GM12878 (cell line): ENCODE results near the gene SMCO1. TPM values are rescaled to one million over a fixed set of nuclear protein-coding genes. Genes with fewer than 3 reads are reported as not detected.

Experiments used
- BACH1 ChIP-seq: fragments of 450-650 bp; IDR thresholded peaks from 2 replicates; pipeline ENCODE4 v1.6.1; 2017; ENCODE audit warnings: mild to moderate bottlenecking, borderline replicate concordance
- CBFB ChIP-seq: IDR thresholded peaks from 2 replicates; pipeline ENCODE4 v1.6.1; 2016; ENCODE audit warnings: antibody characterized with exemption, low read depth
- CEBPB ChIP-seq, 2 experiments: fragments of 150-350 bp in 1 of 2; IDR thresholded peaks; 2 replicates each; pipeline ENCODE4 v1.6.1; 2012 to 2014; ENCODE audit warnings: low read depth in 2 of 2, low read length in 2 of 2, borderline replicate concordance in 1 of 2, inconsistent platforms in 1 of 2
- CHD4 ChIP-seq: fragments of 200-600 bp; sonication (generic); IDR thresholded peaks from 2 replicates; pipeline ENCODE4 v1.6.1; 2016; ENCODE audit warnings: mild to moderate bottlenecking
- CTCF ChIP-seq, 3 experiments: IDR thresholded peaks in 2 of 3; conservative IDR thresholded peaks in 1 of 3; 2 replicates each; pipeline ENCODE4 v1.5.1; 2011; ENCODE audit warnings: low read depth in 3 of 3, low read length in 3 of 3, mild to moderate bottlenecking in 3 of 3, control low read depth in 2 of 3, moderate library complexity in 2 of 3, inconsistent platforms in 1 of 3, mixed read lengths in 1 of 3; ENCODE audit not compliant: control insufficient read depth in 2 of 3, insufficient read depth in 1 of 3; ENCODE audit errors: extremely low read depth in 1 of 3
- IKZF2 ChIP-seq, 2 experiments: fragments of 450-650 bp; IDR thresholded peaks; 2 replicates each; pipeline ENCODE4 v1.6.1; 2017; ENCODE audit warnings: mild to moderate bottlenecking in 2 of 2, moderate library complexity in 2 of 2
- JUND ChIP-seq: IDR thresholded peaks from 2 replicates; pipeline ENCODE4 v1.6.1; 2012; ENCODE audit warnings: low read depth, mild to moderate bottlenecking, low read length, improper control_type of control experiment, moderate library complexity
- KDM1A ChIP-seq: fragments of 200-600 bp; sonication (generic); IDR thresholded peaks from 2 replicates; pipeline ENCODE4 v1.6.1; 2016; ENCODE audit warnings: borderline replicate concordance
- KLF5 ChIP-seq: fragments of 450-650 bp; IDR thresholded peaks from 2 replicates; pipeline ENCODE4 v1.6.1; 2014; ENCODE audit warnings: mild to moderate bottlenecking; ENCODE audit not compliant: partially characterized antibody
- NFYB ChIP-seq: IDR thresholded peaks from 2 replicates; pipeline ENCODE4 v1.6.1; 2011; ENCODE audit warnings: low read depth, mild to moderate bottlenecking, low read length, improper control_type of control experiment, moderate library complexity; ENCODE audit not compliant: insufficient read depth
- NRF1 ChIP-seq: conservative IDR thresholded peaks from 2 replicates; pipeline ENCODE4 v1.6.1; 2011; ENCODE audit warnings: mild to moderate bottlenecking, low read depth, low read length, improper control_type of control experiment
- RBBP5 ChIP-seq: fragments of 200-600 bp; sonication (generic); conservative IDR thresholded peaks from 2 replicates; pipeline ENCODE4 v1.6.1; 2016
- REST ChIP-seq: IDR thresholded peaks from 2 replicates; pipeline ENCODE4 v1.6.1; 2012; ENCODE audit warnings: mild to moderate bottlenecking, low read depth, low read length
- SMAD1 ChIP-seq: fragments of 450-650 bp; IDR thresholded peaks from 2 replicates; pipeline ENCODE4 v1.6.1; 2018; ENCODE audit warnings: mild to moderate bottlenecking, low read depth; ENCODE audit not compliant: partially characterized antibody
- SPI1 ChIP-seq: IDR thresholded peaks from 2 replicates; pipeline ENCODE4 v1.6.1; 2011; ENCODE audit warnings: low read depth, mild to moderate bottlenecking, low read length, moderate library complexity, borderline replicate concordance; ENCODE audit not compliant: insufficient read depth
- TCF3 ChIP-seq: IDR thresholded peaks from 2 replicates; pipeline ENCODE4 v1.6.1; 2012; ENCODE audit warnings: low read depth, mild to moderate bottlenecking, low read length, borderline replicate concordance; ENCODE audit not compliant: insufficient read depth
- TCF7 ChIP-seq: IDR thresholded peaks from 2 replicates; pipeline ENCODE4 v1.6.1; 2014; ENCODE audit warnings: antibody characterized with exemption, borderline replicate concordance
- USF2 ChIP-seq: IDR thresholded peaks from 2 replicates; pipeline ENCODE4 v1.6.1; 2011; ENCODE audit warnings: low read depth, low read length, improper control_type of control experiment, borderline replicate concordance
- polyA plus RNA-seq, 11 experiments: library from polyadenylated mRNA; depleted of rRNA in 4 of 11; unstranded in 6 of 11; stranded (reverse) in 5 of 11; fragments of >200 nt; fragmentation: Nextera tagmentation in 4 of 11; fragmentation: Illumina TruSeq in 1 of 11; extraction: Ambion mirVana in 4 of 11; extraction: Trizol in 1 of 11; gene quantifications; 1 replicate in 1 of 11; 2 replicates in 10 of 11; pipeline versions ENCODE4 v1.2.1 to v1.2.3, GENCODE V29; 2011 to 2016; ENCODE audit warnings: inconsistent platforms in 2 of 11, missing spikeins in 2 of 11, low read depth in 1 of 11
- total RNA-seq, 4 experiments: library from RNA; depleted of rRNA in 3 of 4; stranded (reverse); fragments of >200 nt in 3 of 4; fragmentation: Illumina TruSeq in 1 of 4; extraction: Trizol in 1 of 4; gene quantifications; 2 replicates each; pipeline versions ENCODE4 v1.2.1 to v1.2.3, GENCODE V29; 2013 to 2021
- TF ChIP-seq, protein P1 (sequence below): fragments of 450-650 bp; IDR thresholded peaks from 2 replicates; pipeline ENCODE4 v1.6.1; 2017; ENCODE audit warnings: mild to moderate bottlenecking, moderate library complexity

The SMCO1 gene
- total and polyA plus RNA-seq, 10 of the 15 experiments (the other 5 are each of a cell fraction or from before 2014, with no cell fraction given), result 0.05 TPM; not detected in 9

DNA sequence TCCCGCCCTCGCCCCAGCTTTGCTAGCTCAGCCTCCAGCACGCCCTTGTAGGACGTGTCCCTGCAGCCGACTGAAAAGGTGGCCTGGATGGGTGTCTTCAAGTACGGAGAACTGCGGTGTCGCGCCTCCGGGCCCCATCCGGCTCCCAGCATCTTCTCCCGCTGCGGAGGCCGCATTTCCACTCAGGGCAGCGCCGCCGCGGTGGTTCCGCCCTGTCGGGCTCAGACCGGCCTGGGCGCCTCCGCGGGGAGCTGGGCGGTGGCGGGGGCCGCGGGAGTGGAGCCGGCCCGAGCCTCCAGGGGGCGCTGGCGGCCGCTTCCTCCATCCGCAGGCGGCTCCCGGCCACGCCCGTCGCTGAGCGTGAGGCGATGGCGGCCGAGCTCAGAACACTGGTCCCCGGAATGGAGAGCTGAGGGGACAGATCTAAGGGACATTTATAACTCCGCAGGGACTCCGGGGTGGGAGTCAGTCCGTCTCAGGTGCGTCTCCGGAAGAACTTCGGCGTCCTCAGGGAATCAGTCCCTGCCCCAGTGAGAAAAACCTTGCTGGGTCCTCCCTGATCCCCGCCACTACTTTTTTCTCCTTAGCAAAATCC lies 13.6 kb upstream of the SMCO1 start (continued):
- TF ChIP-seq CHD4, result no peak
- peak; percentile 49 to 84 (median 53); a peak in 5 of 6 replicates for TF ChIP-seq CTCF (IDR thresholded peaks at IDR 0.05 in 2 of 3, conservative IDR thresholded peaks at IDR 0.05 in 1 of 3; ENCODE audit: control insufficient read depth in 2 of 3, extremely low read depth in 1 of 3, insufficient read depth in 1 of 3, low read depth in 3 of 3, low read length in 3 of 3)
- no peak for TF ChIP-seq SPI1
- TF ChIP-seq SMAD1, result no peak
- TF ChIP-seq JUND, result no peak
- no peak for TF ChIP-seq NFYB
- TF ChIP-seq CEBPB (IDR thresholded peaks at IDR 0.05; ENCODE audit: borderline replicate concordance in 1 of 2, low read depth in 2 of 2, low read length in 2 of 2), result no peak
- TF ChIP-seq TCF7, result no peak
- TF ChIP-seq RBBP5, result no peak
- TF ChIP-seq KLF5, result no peak
- TF ChIP-seq, protein P1, sequence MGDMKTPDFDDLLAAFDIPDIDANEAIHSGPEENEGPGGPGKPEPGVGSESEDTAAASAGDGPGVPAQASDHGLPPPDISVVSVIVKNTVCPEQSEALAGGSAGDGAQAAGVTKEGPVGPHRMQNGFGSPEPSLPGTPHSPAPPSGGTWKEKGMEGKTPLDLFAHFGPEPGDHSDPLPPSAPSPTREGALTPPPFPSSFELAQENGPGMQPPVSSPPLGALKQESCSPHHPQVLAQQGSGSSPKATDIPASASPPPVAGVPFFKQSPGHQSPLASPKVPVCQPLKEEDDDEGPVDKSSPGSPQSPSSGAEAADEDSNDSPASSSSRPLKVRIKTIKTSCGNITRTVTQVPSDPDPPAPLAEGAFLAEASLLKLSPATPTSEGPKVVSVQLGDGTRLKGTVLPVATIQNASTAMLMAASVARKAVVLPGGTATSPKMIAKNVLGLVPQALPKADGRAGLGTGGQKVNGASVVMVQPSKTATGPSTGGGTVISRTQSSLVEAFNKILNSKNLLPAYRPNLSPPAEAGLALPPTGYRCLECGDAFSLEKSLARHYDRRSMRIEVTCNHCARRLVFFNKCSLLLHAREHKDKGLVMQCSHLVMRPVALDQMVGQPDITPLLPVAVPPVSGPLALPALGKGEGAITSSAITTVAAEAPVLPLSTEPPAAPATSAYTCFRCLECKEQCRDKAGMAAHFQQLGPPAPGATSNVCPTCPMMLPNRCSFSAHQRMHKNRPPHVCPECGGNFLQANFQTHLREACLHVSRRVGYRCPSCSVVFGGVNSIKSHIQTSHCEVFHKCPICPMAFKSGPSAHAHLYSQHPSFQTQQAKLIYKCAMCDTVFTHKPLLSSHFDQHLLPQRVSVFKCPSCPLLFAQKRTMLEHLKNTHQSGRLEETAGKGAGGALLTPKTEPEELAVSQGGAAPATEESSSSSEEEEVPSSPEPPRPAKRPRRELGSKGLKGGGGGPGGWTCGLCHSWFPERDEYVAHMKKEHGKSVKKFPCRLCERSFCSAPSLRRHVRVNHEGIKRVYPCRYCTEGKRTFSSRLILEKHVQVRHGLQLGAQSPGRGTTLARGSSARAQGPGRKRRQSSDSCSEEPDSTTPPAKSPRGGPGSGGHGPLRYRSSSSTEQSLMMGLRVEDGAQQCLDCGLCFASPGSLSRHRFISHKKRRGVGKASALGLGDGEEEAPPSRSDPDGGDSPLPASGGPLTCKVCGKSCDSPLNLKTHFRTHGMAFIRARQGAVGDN, result no peak
- no peak for TF ChIP-seq IKZF2 (IDR thresholded peaks at IDR 0.05)
- no peak for TF ChIP-seq TCF3
- TF ChIP-seq KDM1A, result no peak
- TF ChIP-seq NRF1, result no peak
- no peak for TF ChIP-seq USF2
- no peak for TF ChIP-seq BACH1
- no peak for TF ChIP-seq CBFB
- no peak for TF ChIP-seq REST
